OCI-LY1 (cell line): ENCODE data around the gene ELOA.
"Not testable (repeated sequence)": the region's sequence is repeated elsewhere in the genome, so short reads cannot be mapped to it uniquely, and the experiment has no call there.

Experiments
- CTCF ChIP-seq: fragments of 200-600 bp; sonication (generic), shearing (Covaris generic); IDR thresholded peaks from 2 replicates; pipeline ENCODE4 v1.5.1; 2017; ENCODE audit warnings: mild to moderate bottlenecking, antibody characterized with exemption, low read length, moderate library complexity, mixed read lengths
- EZH2 ChIP-seq: fragments of 200-600 bp; sonication (generic), shearing (Covaris generic); IDR thresholded peaks from 2 replicates; pipeline ENCODE4 v1.8.0; 2017; ENCODE audit warnings: borderline replicate concordance, mixed run types, mild to moderate bottlenecking, antibody characterized with exemption, low read length, moderate library complexity, mixed read lengths

- not testable (repeated sequence) for TF ChIP-seq CTCF, EZH2
These were observed 51.5 kb downstream of the ELOA start for GRCh38 chr1:23794732-23795182.
